Mucosa of stomach (tissue), 1 donor: ENCODE results near the gene ACAP2.

Experiments
- H3K27me3 ChIP-seq: one replicate; pipeline ENCODE4 v1.7.0; 2013; ENCODE audit warnings: mild to moderate bottlenecking, low read length; ENCODE audit not compliant: control insufficient read depth, insufficient read depth
- H3K36me3 ChIP-seq: one replicate; pipeline ENCODE4 v1.7.0; 2013; ENCODE audit warnings: low read length; ENCODE audit not compliant: control insufficient read depth, insufficient read depth
- H3K4me1 ChIP-seq: one replicate; pipeline ENCODE4 v1.7.0; 2013; ENCODE audit warnings: mild to moderate bottlenecking, low read length; ENCODE audit not compliant: control insufficient read depth, insufficient read depth
- H3K4me3 ChIP-seq: one replicate; pipeline ENCODE4 v1.7.0; 2013; ENCODE audit warnings: low read length
- H3K9ac ChIP-seq: one replicate; pipeline ENCODE4 v1.7.0; 2013; ENCODE audit warnings: mild to moderate bottlenecking, low read length, moderate library complexity
- H3K9me3 ChIP-seq: one replicate; pipeline ENCODE4 v1.7.0; 2013; ENCODE audit warnings: mild to moderate bottlenecking, low read length, moderate library complexity; ENCODE audit not compliant: control insufficient read depth
- donor health status: Pancreatic carcinoma.

The ACAP2 gene

GRCh38 chr3:195251336-195252065, 191.3 kb downstream of the ACAP2 start:
- Histone ChIP-seq H3K27me3 (no peaks in the 10 kb centered on the region), H3K36me3 (no peaks in the 10 kb centered on the region), H3K4me1 (peaks cover 3% of the 10 kb centered on the region), H3K9me3 (no peaks in the 10 kb centered on the region), H3K4me3 (no peak overlapping the region), H3K9ac (no peak overlapping the region)

GRCh38 chr3:195250473-195251251, 192.2 kb downstream of the ACAP2 start:
- H3K4me1 ChIP-seq: peaks cover 3% of the 10 kb centered on the region
- no peak overlapping the region for H3K9ac ChIP-seq
- H3K36me3 ChIP-seq: no peaks in the 10 kb centered on the region
- H3K9me3 ChIP-seq: no peaks in the 10 kb centered on the region
- H3K27me3 ChIP-seq: no peaks in the 10 kb centered on the region
- H3K4me3 ChIP-seq: no peak overlapping the region

DNA sequence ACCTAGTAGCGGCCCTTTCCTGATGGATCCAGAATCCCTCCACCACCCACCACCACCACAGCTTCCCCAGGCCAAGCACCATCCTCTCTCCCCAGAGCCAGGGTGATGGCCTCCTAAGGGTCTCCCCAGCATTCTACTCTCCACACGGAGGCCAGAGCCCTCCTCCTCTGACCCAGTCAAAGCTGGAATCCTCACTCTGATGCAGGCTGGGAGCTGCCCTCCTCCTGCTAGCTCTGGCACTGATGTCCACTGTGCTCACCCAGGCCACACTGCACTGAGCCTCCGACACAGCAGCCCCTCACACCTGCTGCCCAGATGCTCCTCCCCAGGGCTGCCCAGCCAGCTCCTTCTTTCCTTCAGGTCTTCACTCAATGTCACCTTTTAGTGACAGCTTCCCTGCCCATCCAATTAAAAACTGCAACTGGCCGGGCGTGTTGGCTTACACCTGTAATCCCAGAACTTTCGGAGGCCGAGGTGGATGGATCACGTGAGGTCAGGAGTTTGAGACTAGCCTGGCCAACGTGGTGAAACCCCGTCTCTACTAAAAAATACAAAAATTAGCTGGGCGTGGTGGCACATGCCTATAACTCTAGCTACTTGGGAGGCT, 192.9 kb downstream of the ACAP2 start:
- Histone ChIP-seq H3K9ac (no peak overlapping the region), H3K9me3 (no peaks in the 10 kb centered on the region), H3K36me3 (no peaks in the 10 kb centered on the region), H3K27me3 (no peaks in the 10 kb centered on the region), H3K4me3 (no peak overlapping the region), H3K4me1 (peaks cover 3% of the 10 kb centered on the region)

DNA sequence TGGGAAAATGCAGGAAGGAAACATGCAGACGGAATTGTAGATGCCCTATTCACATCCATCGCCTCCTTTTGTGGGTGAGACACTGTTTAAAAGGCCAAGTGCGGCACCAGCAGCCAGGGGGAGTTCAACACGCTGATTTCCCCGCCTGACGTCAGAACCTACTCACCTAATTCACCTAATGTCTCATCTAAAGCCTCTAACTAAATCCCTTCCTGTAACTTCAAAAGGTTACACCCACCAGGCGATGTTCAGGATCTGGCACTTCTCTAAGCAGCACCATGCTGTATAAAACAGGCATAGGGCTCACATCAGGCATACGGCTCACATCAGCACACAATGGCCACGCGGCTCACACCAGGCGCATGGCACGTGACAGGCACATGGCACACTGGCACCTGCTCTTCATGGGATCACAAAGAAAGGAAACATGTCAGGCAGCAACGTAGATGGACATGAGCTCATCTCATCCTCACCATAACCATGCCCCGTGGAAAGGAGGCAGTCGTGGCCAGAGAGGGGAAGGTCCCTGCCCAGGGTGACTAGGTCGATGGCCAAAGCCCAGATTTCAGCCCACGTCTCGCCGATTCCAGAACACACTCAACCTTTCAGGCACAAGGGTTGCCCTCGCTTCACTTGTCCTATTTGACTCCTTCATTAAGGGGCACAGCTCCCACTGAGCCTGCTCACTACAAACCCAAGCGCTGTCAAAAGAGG, 193.6 kb downstream of the ACAP2 start:
- Histone ChIP-seq H3K36me3 (no peaks in the 10 kb centered on the region), H3K9me3 (no peaks in the 10 kb centered on the region), H3K9ac (no peak overlapping the region), H3K4me3 (no peak overlapping the region), H3K27me3 (no peaks in the 10 kb centered on the region), H3K4me1 (peaks cover 3% of the 10 kb centered on the region)

- Histone ChIP-seq H3K27me3 (no peaks in the 10 kb centered on the region), H3K9me3 (no peaks in the 10 kb centered on the region), H3K36me3 (no peaks in the 10 kb centered on the region), H3K4me1 (peaks cover 3% of the 10 kb centered on the region), H3K9ac (no peak overlapping the region), H3K4me3 (no peak overlapping the region)
These were observed 194.5 kb downstream of the ACAP2 start for GRCh38 chr3:195248281-195248680.

GRCh38 chr3:195247863-195248189, 195.0 kb downstream of the ACAP2 start:
- no peaks in the 10 kb centered on the region for H3K36me3 ChIP-seq
- no peaks in the 10 kb centered on the region for H3K27me3 ChIP-seq
- no peak overlapping the region for H3K9ac ChIP-seq
- H3K9me3 ChIP-seq: no peaks in the 10 kb centered on the region
- no peak overlapping the region for H3K4me3 ChIP-seq
- peaks cover 3% of the 10 kb centered on the region for H3K4me1 ChIP-seq

GRCh38 chr3:195247086-195247862, 195.5 kb downstream of the ACAP2 start:
- Histone ChIP-seq H3K27me3 (no peaks in the 10 kb centered on the region), H3K9me3 (no peaks in the 10 kb centered on the region), H3K9ac (no peak overlapping the region), H3K4me3 (no peak overlapping the region), H3K36me3 (no peaks in the 10 kb centered on the region), H3K4me1 (peaks cover 3% of the 10 kb centered on the region)

DNA sequence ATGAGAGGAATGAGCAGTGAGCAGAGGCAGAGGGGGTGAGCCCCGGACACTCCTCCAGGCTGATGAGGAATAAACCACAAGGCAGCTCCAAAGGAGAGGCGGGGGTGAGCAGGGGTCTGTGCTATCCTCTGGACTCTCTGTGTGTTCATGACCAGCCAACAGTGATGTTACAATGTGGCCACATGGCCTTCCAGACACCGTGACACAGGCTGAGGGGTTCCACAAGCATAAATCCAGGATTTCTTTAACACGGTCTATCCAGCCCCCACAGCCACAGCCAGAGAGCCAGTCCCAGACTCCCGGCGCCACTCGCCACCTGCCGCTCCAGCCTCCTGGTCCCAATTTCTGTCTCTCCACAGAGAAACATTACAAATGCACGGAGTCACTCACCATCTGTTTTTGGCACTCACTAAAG, 196.2 kb downstream of the ACAP2 start:
- H3K9ac ChIP-seq: no peak overlapping the region
- H3K27me3 ChIP-seq: no peaks in the 10 kb centered on the region
- H3K36me3 ChIP-seq: no peaks in the 10 kb centered on the region
- H3K9me3 ChIP-seq: no peaks in the 10 kb centered on the region
- no peak overlapping the region for H3K4me3 ChIP-seq
- peaks cover 3% of the 10 kb centered on the region for H3K4me1 ChIP-seq

GRCh38 chr3:195245531-195245951, 197.3 kb downstream of the ACAP2 start:
- no peak overlapping the region for H3K4me3 ChIP-seq
- no peaks in the 10 kb centered on the region for H3K27me3 ChIP-seq
- no peak overlapping the region for H3K9ac ChIP-seq
- no peaks in the 10 kb centered on the region for H3K36me3 ChIP-seq
- no peaks in the 10 kb centered on the region for H3K4me1 ChIP-seq
- H3K9me3 ChIP-seq: no peaks in the 10 kb centered on the region

- no peak overlapping the region for H3K4me3 ChIP-seq
- no peaks in the 10 kb centered on the region for H3K9me3 ChIP-seq
- H3K36me3 ChIP-seq: no peaks in the 10 kb centered on the region
- no peak overlapping the region for H3K9ac ChIP-seq
- no peaks in the 10 kb centered on the region for H3K27me3 ChIP-seq
- no peaks in the 10 kb centered on the region for H3K4me1 ChIP-seq
These were observed 201.0 kb downstream of the ACAP2 start for GRCh38 chr3:195241592-195242355.

DNA sequence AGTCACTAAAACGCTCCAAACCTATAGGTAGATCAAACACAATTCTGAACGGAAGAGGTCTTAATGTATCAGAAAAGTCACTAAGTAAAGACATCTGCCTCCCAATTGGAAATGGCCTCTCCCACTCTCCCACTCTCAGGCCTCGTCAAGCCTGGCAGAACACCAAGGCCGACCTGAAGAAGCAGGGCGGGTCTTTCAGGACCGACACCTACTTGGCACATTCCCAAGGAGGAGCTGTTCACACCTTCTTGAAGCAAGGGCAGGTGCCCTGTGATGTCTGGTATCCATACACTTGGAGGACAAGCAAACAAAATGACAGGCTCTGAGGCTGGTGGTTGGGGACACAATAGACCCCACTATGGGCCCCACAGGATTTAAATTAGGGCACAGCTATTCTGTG, 201.9 kb downstream of the ACAP2 start:
- H3K4me3 ChIP-seq: no peak overlapping the region
- no peaks in the 10 kb centered on the region for H3K4me1 ChIP-seq
- no peaks in the 10 kb centered on the region for H3K27me3 ChIP-seq
- H3K9ac ChIP-seq: no peak overlapping the region
- no peaks in the 10 kb centered on the region for H3K36me3 ChIP-seq
- no peaks in the 10 kb centered on the region for H3K9me3 ChIP-seq
